ENCODE results near the gene PPT2. TPM values are rescaled to one million over a fixed set of nuclear protein-coding genes. Genes with fewer than 3 reads are reported as not detected.
"Not testable (repeated sequence)": the region's sequence is repeated elsewhere in the genome, so short reads cannot be mapped to it uniquely, and the experiment has no call there.

PPT2 gene
- total RNA-seq, 2 experiments from 2014 or later: 15.4 to 17.1 TPM

GRCh38 chr6:32187009-32187709, 33.2 kb downstream of the PPT2 start:
- CTCF ChIA-PET: no interaction called here
- peak overlapping the region; percentile 80 for H3K27ac Mint-ChIP-seq
- H3K4me3 Mint-ChIP-seq: peak overlapping the region; percentile 99
- no peaks in the 10 kb centered on the region for H3K27me3 Mint-ChIP-seq (ENCODE audit: low read depth)
- no peak for DNase-seq
- no peaks in the 10 kb centered on the region for H3K9me3 Mint-ChIP-seq (ENCODE audit: insufficient read depth)
- peaks cover 73% of the 10 kb centered on the region for H3K36me3 Mint-ChIP-seq (ENCODE audit: low read depth)
- POLR2A ChIA-PET: interaction anchor here (6.5 kb wide), 1 partner anchor 8 kb away, joined by 45 read pairs; the partner anchor contains the start of gene RNF5
- no peak for ATAC-seq
- H3K4me1 Mint-ChIP-seq (ENCODE audit: low read depth): peaks cover 38% of the 10 kb centered on the region

- ATAC-seq; DNase-seq; CTCF ChIA-PET; H3K9me3 Mint-ChIP-seq (ENCODE audit: insufficient read depth); H3K27me3 Mint-ChIP-seq (ENCODE audit: low read depth): not testable (repeated sequence)
- Mint-ChIP-seq H3K4me1 (ENCODE audit: low read depth) (peaks cover 39% of the 10 kb centered on the region), H3K27ac (peak overlapping the region; percentile 80), H3K4me3 (peak overlapping the region; percentile 99), H3K36me3 (ENCODE audit: low read depth) (peaks cover 71% of the 10 kb centered on the region)
- POLR2A ChIA-PET: interaction anchor here (1.3 to 6.5 kb wide), 2 partner anchors 9 to 784 kb away, joined by 5 to 45 read pairs; partner anchors contain the start of gene RNF5
Observed at GRCh38 chr6:32187725-32188380, 33.9 kb downstream of the PPT2 start.

GRCh38 chr6:32188381-32189068, 34.6 kb downstream of the PPT2 start:
- Mint-ChIP-seq H3K27ac (peak overlapping the region; percentile 87), H3K36me3 (ENCODE audit: low read depth) (peaks cover 68% of the 10 kb centered on the region), H3K9me3 (ENCODE audit: insufficient read depth) (no peaks in the 10 kb centered on the region), H3K4me1 (ENCODE audit: low read depth) (peaks cover 42% of the 10 kb centered on the region), H3K27me3 (ENCODE audit: low read depth) (no peaks in the 10 kb centered on the region), H3K4me3 (peak overlapping the region; percentile 99)
- ChIA-PET CTCF (interaction anchor here (1.0 kb wide), 1 partner anchor 9 kb away, joined by 3 read pairs; no protein-coding TSS in a partner anchor), POLR2A (interaction anchor here (1.3 to 6.5 kb wide), 3 partner anchors 9 to 783 kb away, joined by 5 to 45 read pairs (median 8); partner anchors contain the start of gene RNF5)
- no peak for DNase-seq
- ATAC-seq: no peak

GRCh38 chr6:32189069-32189741, 35.3 kb downstream of the PPT2 start:
- H3K27ac Mint-ChIP-seq: peak overlapping the region; percentile 87
- H3K4me3 Mint-ChIP-seq: peak overlapping the region; percentile 99
- ChIA-PET CTCF (interaction anchor here (1.0 to 2.5 kb wide), 2 partner anchors 9 to 71 kb away, joined by 3 to 8 read pairs; no protein-coding TSS in a partner anchor), POLR2A (interaction anchor here (1.3 to 6.5 kb wide), 3 partner anchors 10 to 783 kb away, joined by 5 to 45 read pairs (median 8); partner anchors contain the start of gene RNF5)
- no peaks in the 10 kb centered on the region for H3K27me3 Mint-ChIP-seq (ENCODE audit: low read depth)
- peaks cover 62% of the 10 kb centered on the region for H3K36me3 Mint-ChIP-seq (ENCODE audit: low read depth)
- peaks cover 49% of the 10 kb centered on the region for H3K4me1 Mint-ChIP-seq (ENCODE audit: low read depth)
- H3K9me3 Mint-ChIP-seq (ENCODE audit: insufficient read depth): no peaks in the 10 kb centered on the region
- ATAC-seq (no peak), DNase-seq (no peak)

- CTCF ChIA-PET: interaction anchor here (1.0 to 2.5 kb wide), 3 partner anchors 10 to 71 kb away, joined by 3 to 8 read pairs (median 3); no protein-coding TSS in a partner anchor
- no peak for DNase-seq
- H3K36me3 Mint-ChIP-seq (ENCODE audit: low read depth): peaks cover 62% of the 10 kb centered on the region
- ATAC-seq: no peak
- H3K9me3 Mint-ChIP-seq (ENCODE audit: insufficient read depth): no peaks in the 10 kb centered on the region
- peaks cover 53% of the 10 kb centered on the region for H3K4me1 Mint-ChIP-seq (ENCODE audit: low read depth)
- POLR2A ChIA-PET: interaction anchor here (1.0 to 6.5 kb wide), 5 partner anchors 10 to 218 kb away, joined by 3 to 45 read pairs (median 8); partner anchors contain the start of genes ATF6B, DXO, FKBPL and RNF5
- peak overlapping the region; percentile 99 for H3K4me3 Mint-ChIP-seq
- H3K27ac Mint-ChIP-seq: no peak overlapping the region
- H3K27me3 Mint-ChIP-seq (ENCODE audit: low read depth): no peaks in the 10 kb centered on the region
Observed at GRCh38 chr6:32189742-32190053, 35.8 kb downstream of the PPT2 start.

- peaks cover 59% of the 10 kb centered on the region for H3K4me1 Mint-ChIP-seq (ENCODE audit: low read depth)
- DNase-seq (peak; percentile 93), ATAC-seq (peak; percentile 61)
- H3K27ac Mint-ChIP-seq: peak within 1 kb of the TSS; percentile 97
- no peaks in the 10 kb centered on the region for H3K9me3 Mint-ChIP-seq (ENCODE audit: insufficient read depth)
- H3K27me3 Mint-ChIP-seq (ENCODE audit: low read depth): no peaks in the 10 kb centered on the region
- ChIA-PET POLR2A (interaction anchor here (1.0 to 6.5 kb wide), 8 partner anchors 8 to 781 kb away, joined by 3 to 45 read pairs (median 7); partner anchors contain the start of genes AGPAT1, ATF6B, DXO and FKBPL), CTCF (interaction anchor here (1.2 to 2.5 kb wide), 2 partner anchors 11 to 72 kb away, joined by 3 to 8 read pairs; no protein-coding TSS in a partner anchor)
- H3K36me3 Mint-ChIP-seq (ENCODE audit: low read depth): peaks cover 62% of the 10 kb centered on the region
- peak within 1 kb of the TSS; percentile 99 for H3K4me3 Mint-ChIP-seq
Observed at GRCh38 chr6:32190054-32190851, 36.3 kb downstream of the PPT2 start, which contains the start of gene PBX2. Gene PBX2 (minus strand): TSS chr6:32190202. CDS start chr6:32189915, 287 bp downstream.

- Mint-ChIP-seq H3K4me1 (ENCODE audit: low read depth) (peaks cover 56% of the 10 kb centered on the region), H3K36me3 (ENCODE audit: low read depth) (peaks cover 56% of the 10 kb centered on the region), H3K4me3 (peak overlapping the region; percentile 99), H3K9me3 (ENCODE audit: insufficient read depth) (no peaks in the 10 kb centered on the region), H3K27me3 (ENCODE audit: low read depth) (no peaks in the 10 kb centered on the region), H3K27ac (peak overlapping the region; percentile 97)
- CTCF ChIA-PET: interaction anchor here (1.2 to 2.5 kb wide), 3 partner anchors 9 to 72 kb away, joined by 3 to 8 read pairs (median 3); no protein-coding TSS in a partner anchor
- POLR2A ChIA-PET: interaction anchor here (1.0 to 6.5 kb wide), 9 partner anchors 8 to 780 kb away, joined by 3 to 45 read pairs (median 6); partner anchors contain the start of genes AGPAT1, ATF6B, DXO and FKBPL
- DNase-seq (no peak), ATAC-seq (no peak)
Observed at GRCh38 chr6:32190911-32191677, 37.2 kb downstream of the PPT2 start.

- CTCF ChIA-PET: interaction anchor here (0.9 to 2.5 kb wide), 7 partner anchors 9 to 646 kb away, joined by 3 to 8 read pairs (median 3); partner anchors contain the start of genes AGPAT1 and TAP2
- Mint-ChIP-seq H3K4me3 (peak overlapping the region; percentile 99), H3K27ac (peak overlapping the region; percentile 97), H3K27me3 (ENCODE audit: low read depth) (no peaks in the 10 kb centered on the region), H3K9me3 (ENCODE audit: insufficient read depth) (no peaks in the 10 kb centered on the region), H3K4me1 (ENCODE audit: low read depth) (peaks cover 53% of the 10 kb centered on the region), H3K36me3 (ENCODE audit: low read depth) (peaks cover 49% of the 10 kb centered on the region)
- POLR2A ChIA-PET: interaction anchor here (1.0 to 6.5 kb wide), 7 partner anchors 9 to 780 kb away, joined by 3 to 45 read pairs (median 7); partner anchors contain the start of genes ATF6B, FKBPL and RNF5
- DNase-seq: no peak
- no peak for ATAC-seq
Observed at GRCh38 chr6:32191696-32192607, 38.0 kb downstream of the PPT2 start.

GRCh38 chr6:32192608-32193039, 38.7 kb downstream of the PPT2 start, which contains the start of gene GPSM3:
Gene GPSM3 (minus strand): TSS chr6:32192643. CDS start chr6:32192513, 130 bp downstream.
- DNase-seq (peak; percentile 66), ATAC-seq (no peak)
- H3K36me3 Mint-ChIP-seq (ENCODE audit: low read depth): peaks cover 42% of the 10 kb centered on the region
- H3K4me1 Mint-ChIP-seq (ENCODE audit: low read depth): peaks cover 50% of the 10 kb centered on the region
- H3K27ac Mint-ChIP-seq: peak within 1 kb of the TSS; percentile 97
- POLR2A ChIA-PET: interaction anchor here (0.6 to 6.5 kb wide), 10 partner anchors 10 to 71 kb away, joined by 3 to 45 read pairs (median 4); partner anchors contain the start of genes AGPAT1, ATF6B, FKBPL and RNF5
- CTCF ChIA-PET: interaction anchor here (0.6 to 1.9 kb wide), 8 partner anchors 10 to 646 kb away, joined by 3 to 7 read pairs (median 3); partner anchors contain the start of genes AGPAT1, FKBPL and TAP2
- no peaks in the 10 kb centered on the region for H3K9me3 Mint-ChIP-seq (ENCODE audit: insufficient read depth)
- H3K27me3 Mint-ChIP-seq (ENCODE audit: low read depth): no peaks in the 10 kb centered on the region
- peak within 1 kb of the TSS; percentile 99 for H3K4me3 Mint-ChIP-seq
